ENCODE results near the gene MCRIP2.
"Not testable (repeated sequence)": the region's sequence is repeated elsewhere in the genome, so short reads cannot be mapped to it uniquely, and the experiment has no call there.

The MCRIP2 gene

GRCh38 chr16:683396-684070 is 41.9 kb downstream of the MCRIP2 start:
- no peak for DNase-seq

- peak; percentile 72 to 87 for DNase-seq
Observed at GRCh38 chr16:684071-684794, 42.6 kb downstream of the MCRIP2 start, which contains the start of gene JMJD8. Gene JMJD8, minus strand, starts transcription at chr16:684334. Its CDS starts 15 bp downstream, at chr16:684319.

- DNase-seq = no peak
Observed at GRCh38 chr16:684961-685696, 43.5 kb downstream of the MCRIP2 start.

- DNase-seq = peak in 1 of 2 experiments; percentile 15
Observed at GRCh38 chr16:685967-686366, 44.3 kb downstream of the MCRIP2 start.

DNA sequence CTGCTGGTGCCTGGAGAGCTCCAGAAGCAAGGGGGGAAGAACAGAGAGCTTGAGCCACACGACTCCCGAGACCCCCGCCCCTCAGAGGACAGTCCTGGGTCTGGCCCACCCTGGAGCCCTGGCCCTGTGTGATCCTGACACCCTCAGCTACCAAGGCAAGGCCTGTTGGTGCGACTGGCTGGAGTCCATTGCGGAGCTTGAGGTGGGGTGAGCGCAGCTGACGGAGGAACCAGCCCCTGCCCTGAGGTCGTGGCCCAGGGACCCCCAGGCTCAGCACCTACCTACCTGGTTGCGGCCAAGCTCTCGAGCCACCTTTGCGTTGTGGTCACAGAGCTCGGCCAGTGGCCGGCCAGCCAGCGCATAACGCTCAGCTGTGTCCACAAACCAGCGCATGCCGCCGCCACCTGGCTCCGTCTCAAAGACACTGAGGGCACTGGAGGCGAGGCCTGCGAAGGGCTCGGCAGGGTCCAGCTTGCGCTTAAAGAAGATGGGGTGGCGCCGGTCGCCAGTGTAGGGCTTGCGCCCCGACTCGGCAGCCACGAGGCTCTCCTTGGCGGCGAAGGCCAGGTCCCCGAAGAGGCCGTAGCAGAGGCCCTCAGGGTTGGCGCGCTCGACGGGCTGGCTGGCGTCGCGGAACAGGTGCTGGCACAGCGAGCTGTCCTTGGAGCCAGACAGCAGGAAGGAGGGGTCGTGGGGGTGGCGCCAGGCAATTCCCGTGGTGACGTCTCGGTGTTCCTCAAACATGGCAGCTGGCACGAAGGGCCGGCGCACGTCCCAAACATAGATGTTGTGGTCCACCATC is 45.0 kb downstream of the MCRIP2 start:
- DNase-seq = no peak

DNA sequence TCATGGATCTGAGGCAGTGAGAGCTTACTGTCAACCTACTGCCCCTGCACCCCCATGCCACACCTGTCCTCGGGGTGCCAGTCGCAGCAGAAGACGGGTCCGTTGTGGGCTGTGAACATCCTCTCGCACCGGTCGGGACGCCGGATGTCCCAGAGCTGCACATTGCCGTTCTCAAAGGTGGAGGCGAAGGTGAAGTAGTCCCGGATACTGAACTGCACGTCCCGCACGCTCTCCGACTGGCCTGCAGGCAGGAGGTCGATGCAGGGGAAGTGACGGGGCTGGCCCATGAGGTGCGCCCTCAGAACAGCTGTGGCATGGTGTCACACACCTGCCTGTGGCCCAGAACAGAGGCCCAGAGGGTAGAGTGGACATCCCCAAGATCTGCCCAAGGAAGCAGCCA is 45.9 kb downstream of the MCRIP2 start:
- DNase-seq = no peak

GRCh38 chr16:689175-689897 is 47.7 kb downstream of the MCRIP2 start:
- no peak for DNase-seq

DNA sequence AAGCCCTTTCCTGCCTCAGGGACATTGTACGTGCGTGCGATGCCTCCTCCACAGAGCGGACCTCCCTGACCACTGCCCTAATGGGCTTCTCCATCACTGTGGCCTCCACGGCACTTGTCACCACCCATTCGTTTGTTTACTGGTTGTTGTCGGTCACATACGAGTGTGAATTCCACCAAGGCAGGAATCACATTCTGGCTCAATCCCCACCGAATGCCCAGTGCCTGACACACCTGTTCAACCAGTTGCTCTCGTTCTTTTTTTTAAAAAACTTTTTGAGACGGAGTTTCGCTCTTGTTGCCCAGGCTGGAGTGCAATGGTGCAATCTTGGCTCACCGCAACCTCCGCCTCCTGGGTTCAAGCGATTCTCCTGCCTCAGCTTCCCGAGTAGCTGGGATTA is 49.6 kb downstream of the MCRIP2 start:
- not testable (repeated sequence) for DNase-seq

DNA sequence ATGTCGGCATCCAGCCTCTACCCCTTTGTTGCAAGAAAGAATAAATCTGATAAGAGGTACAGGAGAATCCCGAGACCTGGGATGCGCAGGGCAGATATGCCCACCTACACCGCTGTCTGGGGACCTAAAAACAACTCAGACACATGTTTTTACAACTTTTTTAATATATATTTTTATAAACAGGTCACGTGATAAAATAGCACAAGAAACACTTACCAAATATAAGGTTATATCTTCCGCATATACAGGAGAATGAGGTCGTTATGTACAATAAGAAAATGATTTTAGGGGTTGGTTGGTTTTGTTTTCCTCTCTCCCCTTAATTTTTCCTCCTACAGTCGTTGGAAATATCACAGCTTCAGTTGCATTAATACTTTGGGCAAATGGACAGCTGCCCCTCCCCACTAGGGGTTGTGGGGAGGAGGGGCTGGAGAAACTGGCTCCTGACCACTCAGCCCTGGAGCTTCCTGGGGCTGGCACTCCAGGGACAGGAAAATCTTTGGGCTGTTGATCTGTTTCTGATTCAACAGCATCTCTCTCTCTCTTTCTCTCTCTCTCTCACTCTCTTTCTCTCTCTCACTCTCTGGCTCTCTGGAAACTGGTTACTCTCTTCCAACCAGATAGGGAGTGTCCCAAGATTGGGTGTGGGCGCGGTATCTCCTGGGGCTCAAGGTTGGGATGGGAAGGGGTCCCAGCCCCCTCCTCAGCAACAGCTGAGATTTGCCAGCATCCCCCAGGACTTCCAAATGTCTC is 50.9 kb downstream of the MCRIP2 start:
- no peak for DNase-seq

GRCh38 chr16:693364-693763 is 51.7 kb downstream of the MCRIP2 start:
- DNase-seq = no peak

DNA sequence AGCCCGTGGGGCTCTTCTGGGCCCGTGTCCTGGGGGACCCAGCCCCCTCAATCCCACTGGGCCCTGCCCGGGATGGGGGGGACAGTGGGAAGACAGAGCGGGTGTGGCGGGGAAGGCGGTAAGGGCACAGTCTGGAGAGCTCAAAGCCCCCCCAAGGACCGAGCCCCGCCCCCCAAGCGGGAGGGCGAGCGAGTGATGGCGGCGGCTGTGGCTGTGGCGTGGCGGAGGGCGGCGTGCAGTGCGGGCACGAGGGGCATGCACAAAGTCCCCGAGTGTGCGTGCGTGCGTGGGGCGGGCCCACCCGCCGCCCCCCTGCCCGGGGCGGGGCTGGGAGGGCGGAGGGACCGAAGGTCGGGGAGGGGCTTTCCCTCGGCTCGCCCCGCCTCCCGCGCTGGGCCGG is 52.1 kb downstream of the MCRIP2 start:
- no peak for DNase-seq

GRCh38 chr16:694187-694862 is 52.7 kb downstream of the MCRIP2 start:
- DNase-seq = no peak

DNA sequence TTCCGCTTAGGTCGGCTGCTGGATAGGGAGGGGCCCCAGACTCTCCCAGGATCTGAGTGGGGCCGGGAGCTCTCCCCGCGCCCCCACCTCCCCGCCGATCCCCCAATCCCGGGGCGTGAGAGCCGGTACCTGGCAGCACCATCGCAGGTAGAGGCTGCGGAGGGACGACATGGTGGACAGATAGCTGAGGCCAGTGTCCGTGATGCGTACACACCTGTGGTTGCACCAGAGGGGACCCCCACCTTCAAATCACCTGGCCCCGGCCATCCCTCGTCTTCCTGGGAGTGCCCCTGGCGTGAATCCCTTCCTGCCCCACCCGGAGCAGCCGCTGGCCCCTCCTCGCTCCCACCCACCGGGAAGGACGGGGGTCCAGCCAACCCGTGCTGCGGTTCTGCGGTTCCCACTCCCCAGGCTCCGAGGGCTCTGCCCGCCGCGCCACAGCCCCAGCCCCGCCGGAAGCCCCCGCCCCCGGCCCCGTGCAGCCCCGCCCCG is 53.3 kb downstream of the MCRIP2 start:
- DNase-seq = no peak

GRCh38 chr16:695355-696089 is 53.9 kb downstream of the MCRIP2 start:
- no peak for DNase-seq
